Activated naive CD4-positive, alpha-beta T cell (primary cell): ENCODE measurements around the gene RPL13.

Source experiments
- DNase-seq, 4 experiments: peaks; one replicate each; lab custom pipeline; 2025; lab: John Stamatoyannopoulos, UW

Gene RPL13

DNA sequence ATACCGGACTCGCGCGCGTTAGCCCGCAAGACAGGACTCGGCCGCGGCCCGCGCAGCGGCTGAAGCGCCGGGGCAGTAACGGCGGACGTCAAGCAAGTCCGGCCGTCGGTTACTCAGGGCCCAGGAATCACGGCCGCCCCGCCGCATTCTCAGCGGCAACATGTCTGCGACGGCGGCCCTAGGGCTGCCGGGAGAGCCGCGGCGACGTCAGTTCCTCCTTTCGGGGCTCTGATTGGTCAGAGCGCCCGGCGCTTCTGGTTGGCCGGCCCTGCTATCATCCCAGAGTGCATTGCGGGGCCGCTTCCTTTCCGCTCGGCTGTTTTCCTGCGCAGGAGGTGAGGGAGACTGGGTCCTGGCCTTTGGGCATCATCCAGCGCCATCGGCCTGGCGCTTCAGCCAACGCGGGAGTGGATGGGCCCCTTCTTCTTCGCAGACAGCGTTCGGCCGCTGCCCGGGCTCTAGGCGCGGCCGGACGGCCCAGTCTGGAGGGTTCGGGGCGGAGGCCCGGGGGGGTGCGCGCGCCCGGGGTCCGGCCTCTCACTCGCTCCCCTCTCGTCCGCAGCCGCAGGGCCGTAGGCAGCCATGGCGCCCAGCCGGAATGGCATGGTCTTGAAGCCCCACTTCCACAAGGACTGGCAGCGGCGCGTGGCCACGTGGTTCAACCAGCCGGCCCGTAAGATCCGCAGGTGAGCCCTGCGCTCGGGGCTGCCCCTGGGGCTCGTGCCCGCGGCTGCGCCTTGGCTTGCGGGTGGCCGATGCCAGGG, at the start of gene RPL13:
TSS of gene RPL13 (plus strand) at position 305 of the 764 bp plus-strand sequence. CDS start at position 583, 278 bp downstream.
- DNase-seq, result peak; percentile 79 to 89 (median 86)

DNA sequence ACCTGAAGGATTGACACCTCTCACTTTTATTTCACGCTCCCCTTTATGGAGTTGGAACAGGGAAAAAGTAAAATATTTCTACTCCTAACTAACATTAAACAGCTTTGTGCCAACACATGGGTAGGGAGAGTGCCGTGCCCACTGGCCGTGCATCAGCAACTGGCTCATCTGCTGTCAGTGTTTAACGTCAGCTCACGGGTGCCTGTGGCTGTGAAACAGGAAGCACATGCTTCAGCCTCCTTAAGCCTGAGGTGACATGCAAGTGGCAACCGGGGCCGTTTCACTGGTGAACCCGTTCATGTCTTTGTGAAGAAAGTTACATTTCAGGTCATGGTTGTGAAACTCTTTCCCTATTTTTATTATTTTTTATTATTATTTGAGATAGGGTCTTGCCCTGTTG, 49.1 kb upstream of the RPL13 start:
- no peak for DNase-seq

DNA sequence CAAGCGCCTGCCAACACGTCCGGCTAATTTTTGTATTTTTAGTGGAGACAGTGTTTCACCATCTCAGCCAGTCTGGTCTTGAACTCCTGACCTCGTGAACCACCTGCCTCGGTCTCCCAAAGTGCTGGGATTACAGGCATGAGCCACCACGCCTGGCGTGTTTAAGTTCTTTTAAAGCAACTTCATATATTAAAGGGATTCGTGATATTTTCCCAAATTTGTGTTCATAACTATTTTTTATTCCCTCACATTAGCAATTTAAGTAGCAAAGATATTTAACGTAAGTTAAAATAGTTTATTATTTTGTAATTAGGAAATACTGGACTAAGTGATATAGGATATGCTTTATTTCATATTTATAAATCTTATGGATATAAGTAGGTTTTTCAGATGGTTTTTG, 48.0 kb upstream of the RPL13 start:
- no peak for DNase-seq

GRCh38 chr16:89517128-89517527, 43.4 kb upstream of the RPL13 start:
- DNase-seq, result no peak

DNA sequence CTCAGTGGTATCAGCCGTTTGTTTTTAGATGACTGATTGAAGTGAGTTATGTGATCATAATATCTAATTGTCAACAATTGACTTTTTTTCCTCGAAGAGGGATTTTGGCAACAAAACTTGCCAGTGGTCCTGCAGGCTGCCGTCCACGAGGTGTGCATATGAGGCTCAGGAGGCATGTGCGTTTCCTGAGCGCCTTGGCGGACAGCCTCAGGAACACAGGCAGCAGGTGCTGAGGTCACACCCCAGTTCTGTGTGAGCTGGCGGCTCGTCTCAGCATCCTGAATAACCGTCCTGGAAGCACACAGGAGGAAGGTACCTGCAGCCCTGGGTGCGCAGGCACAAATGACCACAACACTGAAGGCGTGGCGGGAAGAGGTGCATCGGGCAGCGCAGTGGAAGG, 40.6 kb upstream of the RPL13 start:
- no peak for DNase-seq

- no peak for DNase-seq
These were observed 38.2 kb upstream of the RPL13 start for GRCh38 chr16:89522287-89522686.

DNA sequence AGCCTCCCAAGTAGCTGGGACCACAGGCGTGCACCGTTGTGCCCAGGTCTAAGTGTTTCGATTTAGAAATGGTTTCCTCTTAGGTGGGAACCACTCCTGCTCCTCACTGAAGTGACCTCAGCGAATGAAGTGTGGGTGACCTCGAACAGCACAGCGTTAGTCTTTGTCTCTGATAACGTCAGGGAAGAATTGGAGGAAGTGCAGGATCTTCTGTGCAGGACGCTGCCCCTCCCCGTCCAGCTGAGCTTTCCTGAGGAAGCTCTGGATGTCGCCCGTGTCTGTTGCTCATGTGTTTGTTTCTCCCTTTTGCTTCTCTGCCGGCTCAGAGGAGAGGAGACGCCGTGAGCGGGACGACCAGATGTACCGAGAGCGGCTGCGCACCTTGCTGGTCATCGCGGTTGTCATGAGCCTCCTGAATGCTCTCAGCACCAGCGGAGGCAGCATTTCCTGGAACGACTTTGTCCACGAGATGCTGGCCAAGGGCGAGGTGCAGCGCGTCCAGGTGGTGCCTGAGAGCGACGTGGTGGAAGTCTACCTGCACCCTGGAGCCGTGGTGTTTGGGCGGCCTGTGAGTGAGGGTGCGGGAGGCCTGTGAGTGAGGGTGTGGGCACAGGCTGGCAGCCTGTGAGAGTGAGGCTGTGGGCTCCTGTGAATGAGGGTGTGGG, 36.7 kb upstream of the RPL13 start:
- no peak for DNase-seq

- no peak for DNase-seq
These were observed 35.2 kb upstream of the RPL13 start for GRCh38 chr16:89525146-89525913.

- DNase-seq, result no peak
These were observed 31.4 kb upstream of the RPL13 start for GRCh38 chr16:89529097-89529496.

DNA sequence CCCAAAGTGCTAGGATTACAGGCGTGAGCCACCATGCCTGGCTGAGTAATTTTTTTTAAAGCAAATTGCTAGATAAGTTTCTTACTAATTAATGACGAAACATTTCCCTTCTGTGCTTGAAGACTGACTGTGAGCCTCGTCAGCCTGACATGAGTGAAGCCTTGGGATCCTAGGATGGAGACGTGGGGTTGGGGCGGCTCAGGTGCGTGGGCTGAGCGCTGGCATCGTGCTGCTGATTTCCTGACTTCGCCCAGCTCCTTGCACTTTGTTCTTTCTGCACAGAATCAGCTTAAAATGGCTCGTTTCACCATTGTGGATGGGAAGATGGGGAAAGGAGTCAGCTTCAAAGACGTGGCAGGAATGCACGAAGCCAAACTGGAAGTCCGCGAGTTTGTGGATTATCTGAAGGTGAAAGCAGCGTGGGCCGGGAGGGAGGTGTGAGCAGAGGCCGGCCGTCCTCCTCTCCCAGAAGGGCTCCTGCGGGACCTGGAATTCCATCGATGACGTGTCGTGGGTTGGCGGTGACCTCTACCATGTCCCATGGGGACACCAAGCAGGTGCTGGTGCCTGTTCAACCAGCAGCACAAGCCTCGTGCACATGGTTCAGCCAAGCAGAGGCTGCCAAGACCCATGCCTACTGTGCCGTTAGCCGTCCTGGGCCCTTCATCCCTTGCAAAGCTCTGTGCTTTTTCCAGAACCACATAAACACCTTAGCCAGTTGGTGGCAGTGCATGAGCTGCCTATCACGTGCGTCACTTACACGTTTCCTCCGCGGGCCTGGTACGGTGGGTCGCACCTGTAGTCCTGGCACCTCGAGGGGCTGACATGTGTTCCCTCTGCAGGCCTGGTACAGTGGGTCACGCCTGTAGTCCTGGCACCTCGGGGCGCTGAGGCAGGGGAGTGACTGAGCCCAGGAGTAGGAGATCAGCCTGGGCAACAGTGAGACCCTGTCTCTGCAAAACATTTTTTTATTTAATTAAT, 29.8 kb upstream of the RPL13 start:
- no peak for DNase-seq

- no peak for DNase-seq
These were observed 28.5 kb upstream of the RPL13 start for GRCh38 chr16:89531821-89532526.

DNA sequence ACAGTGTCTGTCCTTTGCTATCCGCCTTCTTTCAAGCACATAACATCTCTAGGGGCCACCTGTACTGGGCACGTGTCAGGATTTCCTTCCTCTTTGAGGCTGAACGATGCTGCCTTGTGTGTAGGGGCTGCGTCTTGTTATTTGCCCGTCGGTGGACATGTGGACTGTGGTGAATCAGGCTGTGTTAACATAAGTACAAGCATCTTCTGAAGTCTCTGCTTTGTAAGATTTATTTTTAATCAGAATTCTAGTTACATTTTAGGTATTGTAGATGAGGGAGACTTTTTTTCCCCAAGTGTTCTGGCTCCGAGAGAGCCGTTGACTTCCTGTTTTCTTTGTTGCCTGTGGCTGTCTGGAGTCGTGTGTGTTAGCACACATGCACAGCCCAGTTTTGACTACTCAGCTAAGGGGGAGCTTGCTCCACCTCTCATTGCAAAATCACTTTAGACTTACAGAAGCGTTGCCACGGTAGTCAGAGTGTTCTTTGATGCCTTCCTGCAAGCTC, 26.2 kb upstream of the RPL13 start:
- DNase-seq, result peak in 2 of 4 experiments; percentile 25 to 38

DNA sequence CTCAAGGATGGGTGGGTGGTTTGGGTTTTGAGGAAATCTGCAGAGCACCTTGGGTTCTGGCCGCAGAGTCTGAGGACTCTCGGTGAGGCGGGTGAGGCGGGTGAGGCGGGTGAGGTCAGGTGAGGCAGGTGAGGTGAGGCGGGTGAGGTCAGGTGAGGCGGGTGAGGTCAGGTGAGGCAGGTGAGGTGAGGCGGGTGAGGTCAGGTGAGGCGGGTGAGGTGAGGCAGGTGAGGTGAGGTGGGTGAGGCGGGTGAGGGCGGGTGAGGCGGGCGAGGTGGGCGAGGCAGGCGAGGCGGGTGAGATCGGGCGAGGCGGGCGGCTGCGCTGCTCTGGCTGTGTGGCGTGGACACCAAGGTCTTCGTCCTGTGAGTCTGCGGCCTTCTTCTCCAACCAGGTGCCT, 24.1 kb upstream of the RPL13 start:
- no peak for DNase-seq

GRCh38 chr16:89536886-89537548, 23.5 kb upstream of the RPL13 start:
- DNase-seq, result no peak

- DNase-seq, result no peak
These were observed 22.9 kb upstream of the RPL13 start for GRCh38 chr16:89537549-89537925.

DNA sequence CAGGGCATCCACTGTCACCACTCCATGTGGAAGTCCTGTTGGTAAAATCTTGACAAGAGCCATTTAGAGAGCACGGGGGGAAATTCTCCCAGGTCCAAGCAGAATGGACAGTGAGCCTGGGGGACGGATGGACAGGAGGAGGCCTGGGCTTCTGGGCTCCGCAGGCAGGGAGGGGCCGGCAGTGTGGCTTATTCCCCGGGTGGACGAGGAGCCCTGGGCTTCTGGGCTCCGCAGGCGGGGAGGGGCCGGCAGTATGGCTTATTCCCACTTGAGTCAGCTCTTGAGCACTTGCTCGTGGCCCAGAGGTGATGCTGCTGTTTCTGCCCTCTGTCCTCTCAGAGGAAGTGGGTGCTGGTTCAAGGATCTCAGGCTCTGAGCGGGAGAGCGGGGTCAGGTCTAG, 22.2 kb upstream of the RPL13 start:
- DNase-seq, result no peak

DNA sequence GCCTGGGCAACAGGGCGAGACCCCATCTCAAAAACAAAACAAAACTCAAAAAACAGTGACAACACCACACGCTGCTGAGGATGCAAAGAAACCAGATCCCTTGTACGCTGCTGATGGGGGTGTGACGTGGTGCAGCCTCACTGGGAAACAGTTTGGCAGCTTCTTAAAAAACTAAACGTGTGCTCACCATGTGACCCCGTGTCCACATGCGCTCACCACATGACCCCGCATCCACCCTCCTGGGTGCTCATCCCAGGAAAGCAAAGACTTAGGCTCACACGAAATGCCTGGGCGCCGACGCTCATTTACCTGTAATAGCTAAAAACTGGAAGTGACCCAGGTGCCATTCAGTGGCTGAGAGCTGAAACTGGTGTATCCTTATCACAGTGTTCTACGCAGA, 19.9 kb upstream of the RPL13 start:
- no peak for DNase-seq

- DNase-seq, result no peak
These were observed 18.7 kb upstream of the RPL13 start for GRCh38 chr16:89541792-89542191.

DNA sequence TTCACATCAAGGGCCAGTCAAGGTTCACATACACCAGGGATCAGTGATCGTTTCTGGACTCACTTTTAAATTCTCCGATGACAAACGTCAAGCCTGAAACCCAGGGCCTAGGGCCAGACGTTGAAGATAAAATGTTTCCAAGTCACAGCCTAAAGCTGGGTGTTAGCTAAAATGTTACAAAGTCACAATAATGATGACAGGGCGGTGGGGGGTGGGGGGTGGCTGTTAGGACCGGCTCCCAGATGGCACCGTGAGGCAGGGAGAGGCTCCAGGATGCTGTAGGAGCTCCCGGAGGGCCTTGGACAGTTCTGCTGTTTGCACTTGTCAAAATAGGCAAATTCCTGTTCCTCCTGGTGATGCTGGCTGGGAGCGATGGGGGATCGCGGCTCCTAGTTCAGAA, 16.4 kb upstream of the RPL13 start:
- no peak for DNase-seq

- DNase-seq, result no peak
These were observed 15.8 kb upstream of the RPL13 start for GRCh38 chr16:89544713-89545043.
